Endodermal cell (in vitro differentiated cells): ENCODE results near the gene MYRIP. TPM values are rescaled to one million over a fixed set of nuclear protein-coding genes. Genes with fewer than 3 reads are reported as not detected.
A peak's percentile ranks its signal among the peaks of the same experiment; 100 is the strongest.

Experiments used
- DNase-seq: peaks from one replicate; pipeline ENCODE4 v3.0.0-alpha.2; 2017
- H3K27ac ChIP-seq: 2 replicates; pipeline ENCODE4 v1.5.1; 2013; ENCODE audit warnings: mild to moderate bottlenecking, low read depth, low read length, moderate library complexity
- H3K27me3 ChIP-seq: 2 replicates; pipeline ENCODE4 v1.6.1; 2013; ENCODE audit warnings: mild to moderate bottlenecking, low read length, moderate library complexity; ENCODE audit not compliant: insufficient read depth, control insufficient read depth, poor library complexity, severe bottlenecking
- H3K36me3 ChIP-seq: 2 replicates; pipeline ENCODE4 v1.7.0; 2013; ENCODE audit warnings: mild to moderate bottlenecking, low read length, moderate library complexity; ENCODE audit not compliant: control insufficient read depth, insufficient read depth
- H3K4me1 ChIP-seq: one replicate; pipeline ENCODE4 v1.7.0; 2013; ENCODE audit warnings: low read length; ENCODE audit not compliant: control insufficient read depth, insufficient read depth
- H3K4me3 ChIP-seq: 2 replicates; pipeline ENCODE4 v1.5.1; 2013; ENCODE audit warnings: mild to moderate bottlenecking, low read length, moderate library complexity
- H3K9ac ChIP-seq: 2 replicates; pipeline ENCODE4 v1.6.1; 2013; ENCODE audit warnings: mild to moderate bottlenecking, low read length, moderate library complexity; ENCODE audit not compliant: poor library complexity, severe bottlenecking; ENCODE audit errors: extremely low read depth
- H3K9me3 ChIP-seq: 2 replicates; pipeline ENCODE4 v1.6.1; 2013; ENCODE audit warnings: mild to moderate bottlenecking, low read length, moderate library complexity; ENCODE audit not compliant: control insufficient read depth
- H3K27ac Mint-ChIP-seq: 2 replicates; pipeline ENCODE4 v1.8.0; 2020; ENCODE audit warnings: mixed read lengths
- H3K27me3 Mint-ChIP-seq: 2 replicates; pipeline ENCODE4 v1.8.0; 2021; ENCODE audit warnings: mild to moderate bottlenecking, mixed read lengths; ENCODE audit not compliant: insufficient read depth
- H3K36me3 Mint-ChIP-seq: 2 replicates; pipeline ENCODE4 v1.8.0; 2020; ENCODE audit warnings: low read depth, mixed read lengths
- H3K4me1 Mint-ChIP-seq: 2 replicates; pipeline ENCODE4 v1.8.0; 2020; ENCODE audit warnings: mixed read lengths
- H3K4me3 Mint-ChIP-seq: 2 replicates; pipeline ENCODE4 v1.8.0; 2020; ENCODE audit warnings: mild to moderate bottlenecking, moderate library complexity, mixed read lengths
- H3K9me3 Mint-ChIP-seq: 2 replicates; pipeline ENCODE4 v1.8.0; 2020; ENCODE audit warnings: mild to moderate bottlenecking, mixed read lengths
- WGBS, 2 experiments: methylation state at CpG; one replicate each; pipeline versions ENCODE4 v1.1.5 to v1.1.7; 2013; ENCODE audit warnings: missing lambda C conversion rate in 2 of 2, mixed read lengths in 1 of 2; ENCODE audit not compliant: insufficient coverage in 1 of 2, insufficient read length in 1 of 2; 5-methylcytosine and 5-hydroxymethylcytosine counted together
- total RNA-seq, 2 donors: library from RNA; stranded (reverse); fragmentation: NEBNext Ultra II Directional in 1 of 2; extraction: Animal tissue kit (Norgen Biotek cat#: 25700) in 1 of 2; gene quantifications; 2 replicates in 1 of 2; 3 replicates in 1 of 2; pipeline ENCODE4 v1.2.1, GENCODE V29; 2021
- TF ChIP-seq, protein P1 (sequence below): fragments of 200-600 bp; sonication (generic); conservative IDR thresholded peaks from 2 replicates; pipeline ENCODE4 v1.5.0; 2021; ENCODE audit warnings: antibody characterized with exemption, mild to moderate bottlenecking

Gene MYRIP
- total RNA-seq, 2 donors from 2014 or later, result 4.3 to 4.6 TPM

DNA sequence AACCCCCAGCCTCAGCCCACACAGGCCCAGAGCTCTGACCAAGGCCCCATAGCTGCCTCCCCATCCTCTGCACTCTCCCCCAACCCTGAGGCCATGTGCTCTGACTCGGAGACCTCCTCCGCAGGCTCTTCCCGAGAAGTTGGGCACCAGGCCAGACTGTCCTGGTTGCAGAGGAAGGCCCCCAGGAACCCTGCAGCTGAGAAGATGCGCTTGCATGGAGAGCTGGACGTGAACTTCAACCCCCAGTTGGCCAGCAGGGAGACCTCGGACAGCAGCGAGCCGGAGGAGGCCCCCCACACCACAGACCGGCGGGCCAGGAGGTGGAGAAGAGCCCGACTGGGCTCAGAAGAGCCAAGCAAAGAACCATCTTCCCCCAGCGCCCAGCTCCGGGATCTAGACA lies 380.6 kb downstream of the MYRIP start:
- no peaks in the 10 kb centered on the region for H3K27me3 ChIP-seq
- H3K9me3 ChIP-seq, result no peaks in the 10 kb centered on the region
- peaks cover 5% of the 10 kb centered on the region for H3K4me1 Mint-ChIP-seq
- no peaks in the 10 kb centered on the region for H3K4me1 ChIP-seq
- H3K9me3 Mint-ChIP-seq, result no peaks in the 10 kb centered on the region
- WGBS, 2 experiments, result 91 to 92% methylated on average over 7 to 13 of the region's 13 CpGs
- DNase-seq, result peak; percentile 28
- H3K27ac Mint-ChIP-seq, result no peak overlapping the region
- no peak overlapping the region for H3K4me3 ChIP-seq
- no peak overlapping the region for H3K4me3 Mint-ChIP-seq
- H3K36me3 ChIP-seq, result no peaks in the 10 kb centered on the region
- no peaks in the 10 kb centered on the region for H3K36me3 Mint-ChIP-seq
- H3K9ac ChIP-seq, result no peak overlapping the region
- no peaks in the 10 kb centered on the region for H3K27me3 Mint-ChIP-seq
- no peak overlapping the region for H3K27ac ChIP-seq
- TF ChIP-seq, protein P1, sequence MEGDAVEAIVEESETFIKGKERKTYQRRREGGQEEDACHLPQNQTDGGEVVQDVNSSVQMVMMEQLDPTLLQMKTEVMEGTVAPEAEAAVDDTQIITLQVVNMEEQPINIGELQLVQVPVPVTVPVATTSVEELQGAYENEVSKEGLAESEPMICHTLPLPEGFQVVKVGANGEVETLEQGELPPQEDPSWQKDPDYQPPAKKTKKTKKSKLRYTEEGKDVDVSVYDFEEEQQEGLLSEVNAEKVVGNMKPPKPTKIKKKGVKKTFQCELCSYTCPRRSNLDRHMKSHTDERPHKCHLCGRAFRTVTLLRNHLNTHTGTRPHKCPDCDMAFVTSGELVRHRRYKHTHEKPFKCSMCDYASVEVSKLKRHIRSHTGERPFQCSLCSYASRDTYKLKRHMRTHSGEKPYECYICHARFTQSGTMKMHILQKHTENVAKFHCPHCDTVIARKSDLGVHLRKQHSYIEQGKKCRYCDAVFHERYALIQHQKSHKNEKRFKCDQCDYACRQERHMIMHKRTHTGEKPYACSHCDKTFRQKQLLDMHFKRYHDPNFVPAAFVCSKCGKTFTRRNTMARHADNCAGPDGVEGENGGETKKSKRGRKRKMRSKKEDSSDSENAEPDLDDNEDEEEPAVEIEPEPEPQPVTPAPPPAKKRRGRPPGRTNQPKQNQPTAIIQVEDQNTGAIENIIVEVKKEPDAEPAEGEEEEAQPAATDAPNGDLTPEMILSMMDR, result no peak

DNA sequence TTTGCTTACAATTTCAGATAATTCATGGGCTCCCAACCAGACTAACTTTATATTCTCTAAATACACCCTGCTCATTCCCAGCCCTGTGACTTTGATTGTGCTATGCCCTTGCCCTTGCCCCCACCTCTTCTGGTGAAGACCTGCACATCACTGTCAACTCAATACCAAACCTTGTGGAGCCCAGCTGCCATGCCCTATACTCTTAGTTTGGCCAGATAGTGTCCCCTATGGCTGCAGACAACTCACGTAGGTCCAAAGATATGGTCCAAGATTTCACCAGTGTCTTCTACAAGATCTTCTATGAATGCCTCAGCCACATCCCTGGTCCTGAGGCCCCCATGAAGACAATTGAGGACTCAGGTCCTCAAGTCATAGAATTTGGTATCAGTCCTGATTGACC lies 381.8 kb downstream of the MYRIP start:
- Mint-ChIP-seq H3K27ac (no peak overlapping the region), H3K9me3 (no peaks in the 10 kb centered on the region), H3K27me3 (no peaks in the 10 kb centered on the region), H3K4me1 (peaks cover 5% of the 10 kb centered on the region), H3K4me3 (no peak overlapping the region), H3K36me3 (no peaks in the 10 kb centered on the region)
- Histone ChIP-seq H3K27me3 (no peaks in the 10 kb centered on the region), H3K4me1 (no peaks in the 10 kb centered on the region), H3K9ac (no peak overlapping the region), H3K36me3 (no peaks in the 10 kb centered on the region), H3K27ac (no peak overlapping the region), H3K9me3 (no peaks in the 10 kb centered on the region), H3K4me3 (no peak overlapping the region)
- TF ChIP-seq, protein P1, result no peak
- DNase-seq, result peak; percentile 17
- 85 to 90% methylated on average over 1 of the region's 1 CpG for WGBS, 2 experiments

DNA sequence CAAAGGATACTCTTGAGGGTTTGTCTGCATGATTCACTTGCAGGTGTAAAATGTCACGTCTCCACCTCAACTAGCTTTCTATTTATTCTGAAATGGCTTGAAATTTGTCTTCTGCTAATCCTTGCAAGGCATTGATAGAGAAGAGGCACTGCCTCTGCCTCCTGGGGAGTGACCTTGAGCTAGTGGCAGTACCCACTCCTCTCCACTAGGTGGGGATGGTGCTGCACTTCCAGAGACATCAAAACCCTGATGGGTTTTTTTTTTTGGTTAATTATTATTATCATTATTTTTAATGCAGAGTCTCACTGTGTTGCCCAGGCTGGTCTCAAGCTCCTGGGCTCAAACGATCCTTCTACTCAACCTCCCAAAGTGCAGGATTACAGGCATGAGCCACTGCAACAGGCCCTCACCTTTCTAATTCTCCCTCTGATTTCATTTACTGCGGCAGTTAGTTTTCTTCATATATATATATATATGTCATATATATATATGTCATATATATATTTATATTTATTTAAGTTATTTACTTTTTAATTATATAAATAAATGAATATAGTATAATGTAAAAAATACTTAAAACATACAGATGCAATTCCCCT lies 382.5 kb downstream of the MYRIP start:
- no peak overlapping the region for H3K9ac ChIP-seq
- H3K4me1 ChIP-seq, result no peaks in the 10 kb centered on the region
- peaks cover 5% of the 10 kb centered on the region for H3K4me1 Mint-ChIP-seq
- no peak overlapping the region for H3K4me3 Mint-ChIP-seq
- no peaks in the 10 kb centered on the region for H3K36me3 ChIP-seq
- H3K27ac ChIP-seq, result no peak overlapping the region
- no peaks in the 10 kb centered on the region for H3K27me3 Mint-ChIP-seq
- TF ChIP-seq, protein P1, result peak; percentile 96
- no peaks in the 10 kb centered on the region for H3K27me3 ChIP-seq
- no peaks in the 10 kb centered on the region for H3K36me3 Mint-ChIP-seq
- no peak overlapping the region for H3K4me3 ChIP-seq
- no peaks in the 10 kb centered on the region for H3K9me3 ChIP-seq
- H3K9me3 Mint-ChIP-seq, result no peaks in the 10 kb centered on the region
- peak; percentile 90 for DNase-seq
- no peak overlapping the region for H3K27ac Mint-ChIP-seq
- 0 to 6% methylated on average over 2 of the region's 3 CpGs for WGBS, 2 experiments
